Middle frontal gyrus (tissue), 1 donor: Measurements from ENCODE around the gene CHST8.
"Not testable (repeated sequence)": the region's sequence is repeated elsewhere in the genome, so short reads cannot be mapped to it uniquely, and the experiment has no call there.

Experiments used
- DNase-seq: peaks from one replicate; pipeline ENCODE4 v3.0.0-alpha.2; 2015; ENCODE audit warnings: low spot score; ENCODE audit errors: extremely low spot score

CHST8 gene

GRCh38 chr19:33621811-33622504 is at the start of gene CHST8:
Gene CHST8, plus strand, starts transcription at chr19:33621953. Its CDS starts 67,309 bp downstream, at chr19:33689262.
- no peak for DNase-seq

- no peak for DNase-seq
These were observed 48.8 kb upstream of the CHST8 start for GRCh38 chr19:33572929-33573328.

- DNase-seq = no peak
These were observed 46.9 kb upstream of the CHST8 start for GRCh38 chr19:33574824-33575223.

- DNase-seq = no peak
These were observed 43.1 kb upstream of the CHST8 start for GRCh38 chr19:33578697-33579096.

GRCh38 chr19:33580026-33580644 is 41.6 kb upstream of the CHST8 start:
- DNase-seq = no peak

DNA sequence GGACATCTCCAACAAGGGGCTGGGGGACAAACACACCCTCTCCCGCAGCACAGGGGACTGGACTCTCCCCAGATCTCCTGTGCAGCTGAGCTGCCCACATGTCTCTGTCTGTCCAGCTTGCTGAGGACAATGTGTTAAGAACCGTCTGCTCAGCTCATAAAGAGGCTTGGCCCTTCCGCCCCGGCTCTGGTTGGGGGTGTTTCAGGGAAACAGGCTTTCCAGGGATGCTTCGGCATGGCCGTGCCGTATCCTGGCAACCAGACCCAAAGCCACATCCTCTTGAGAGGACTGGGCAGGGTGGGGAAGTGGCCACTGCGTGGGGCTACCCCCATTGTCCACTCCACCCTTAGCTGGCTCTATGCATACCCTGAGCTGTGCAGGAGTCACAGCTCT is 41.1 kb upstream of the CHST8 start:
- no peak for DNase-seq

GRCh38 chr19:33582914-33583313 is 38.8 kb upstream of the CHST8 start:
- DNase-seq = no peak

DNA sequence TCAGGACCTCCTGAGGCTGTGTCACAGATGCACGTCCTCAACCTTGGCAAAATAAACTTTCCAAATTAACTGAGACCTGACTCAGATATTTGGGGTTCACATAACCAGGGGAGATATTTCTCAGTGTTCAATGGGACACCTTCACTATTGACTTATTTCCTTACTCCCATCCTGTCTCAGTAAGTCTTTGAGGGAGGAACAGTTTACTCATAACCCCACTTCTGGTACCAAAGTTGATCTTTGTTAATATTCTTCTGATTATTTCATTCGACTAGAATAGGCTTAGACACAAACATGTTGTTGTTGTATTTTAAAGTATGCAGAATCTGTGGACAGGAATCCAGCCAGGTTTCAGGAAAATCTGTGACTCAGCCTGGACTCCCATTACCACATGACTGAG is 34.6 kb upstream of the CHST8 start:
- DNase-seq = no peak

DNA sequence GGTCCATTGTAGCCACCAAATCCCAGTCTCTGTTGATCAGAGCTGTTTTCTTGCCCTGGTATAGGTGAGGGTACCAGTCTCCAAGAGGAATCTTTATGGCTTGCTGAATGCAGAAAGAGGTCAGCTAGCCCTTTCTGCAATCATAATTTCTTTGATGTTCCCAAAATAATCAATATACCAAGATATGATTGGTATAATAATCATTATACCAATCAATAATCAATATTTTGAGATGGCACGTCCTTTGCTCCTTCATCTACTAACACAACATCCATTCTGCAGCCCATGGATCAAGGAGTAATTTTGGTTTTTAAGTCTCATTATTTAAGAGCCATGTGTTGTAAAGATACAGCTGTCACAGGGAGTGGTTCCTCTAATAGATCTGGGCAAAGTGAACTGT is 31.5 kb upstream of the CHST8 start:
- DNase-seq = no peak

DNA sequence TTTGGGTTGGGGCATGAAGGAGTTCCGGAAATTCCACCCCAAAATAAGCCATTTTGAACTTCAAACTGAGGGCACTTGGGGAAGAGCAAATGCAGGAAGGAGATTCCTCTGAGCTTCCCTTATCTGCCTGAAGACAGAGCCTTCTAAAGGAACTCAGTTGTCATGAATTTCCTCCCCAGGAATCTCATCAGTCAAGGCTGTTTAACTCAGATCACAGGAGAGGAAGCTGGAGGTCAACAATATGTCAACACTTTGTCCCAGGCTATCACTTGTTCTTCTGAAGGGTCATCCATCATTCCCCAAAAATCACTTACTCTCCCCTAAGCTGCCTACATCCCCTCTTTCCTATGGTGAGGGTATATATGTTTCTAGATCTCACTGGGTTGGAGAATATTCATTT is 26.0 kb upstream of the CHST8 start:
- DNase-seq = no peak

- DNase-seq = no peak
These were observed 20.2 kb upstream of the CHST8 start for GRCh38 chr19:33601583-33601982.

DNA sequence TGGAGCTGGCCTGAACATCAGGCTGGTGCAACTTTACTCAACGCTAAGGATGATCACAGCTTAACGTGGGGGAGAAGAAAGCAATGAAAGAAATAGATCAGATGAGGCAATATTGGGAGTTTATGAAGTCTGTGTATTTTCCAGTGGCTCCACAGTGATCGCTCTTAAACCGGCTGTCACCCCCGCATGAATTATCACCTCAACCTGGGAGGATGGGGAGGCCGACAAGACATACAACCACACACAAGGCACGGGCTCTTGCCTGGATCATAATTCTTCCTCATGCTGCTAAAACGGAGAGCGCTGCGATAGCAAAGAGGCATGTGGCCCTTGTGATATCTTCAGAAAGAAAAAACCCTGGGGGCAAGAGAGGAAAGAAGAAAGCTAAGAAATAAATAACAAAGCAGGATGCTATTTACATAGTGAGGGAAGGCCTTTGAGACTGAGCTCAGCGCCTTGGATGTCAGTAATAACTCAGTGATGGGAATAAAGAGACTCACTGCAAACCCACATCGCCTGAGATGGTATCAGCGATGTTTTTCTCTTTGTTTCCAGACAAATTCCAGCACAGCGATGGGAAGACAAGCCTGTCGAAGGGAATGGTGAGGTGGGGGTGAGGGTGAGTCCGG is 19.1 kb upstream of the CHST8 start:
- DNase-seq = no peak

GRCh38 chr19:33603377-33603776 is 18.4 kb upstream of the CHST8 start:
- DNase-seq = no peak

DNA sequence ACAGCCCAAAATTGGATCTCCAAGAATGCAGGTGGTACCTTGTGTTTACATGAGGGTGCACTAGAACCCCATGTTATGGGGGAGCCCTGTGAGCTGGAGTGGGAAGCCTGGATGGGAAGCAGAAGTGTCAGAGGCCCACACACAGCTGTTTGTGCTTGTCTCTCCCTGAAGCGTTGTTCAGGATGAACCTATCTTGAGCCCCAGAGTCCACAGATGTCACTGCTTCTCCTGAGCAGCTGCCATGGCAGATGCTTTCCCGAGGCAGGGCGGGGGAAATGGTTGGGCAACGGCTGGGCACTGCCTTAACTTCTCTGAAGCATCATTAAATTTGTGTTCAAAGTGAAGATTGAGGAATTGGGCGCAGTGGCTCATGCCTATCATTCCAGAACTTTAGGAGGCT is 17.1 kb upstream of the CHST8 start:
- no peak for DNase-seq

GRCh38 chr19:33605803-33606295 is 15.9 kb upstream of the CHST8 start:
- DNase-seq = not testable (repeated sequence)

DNA sequence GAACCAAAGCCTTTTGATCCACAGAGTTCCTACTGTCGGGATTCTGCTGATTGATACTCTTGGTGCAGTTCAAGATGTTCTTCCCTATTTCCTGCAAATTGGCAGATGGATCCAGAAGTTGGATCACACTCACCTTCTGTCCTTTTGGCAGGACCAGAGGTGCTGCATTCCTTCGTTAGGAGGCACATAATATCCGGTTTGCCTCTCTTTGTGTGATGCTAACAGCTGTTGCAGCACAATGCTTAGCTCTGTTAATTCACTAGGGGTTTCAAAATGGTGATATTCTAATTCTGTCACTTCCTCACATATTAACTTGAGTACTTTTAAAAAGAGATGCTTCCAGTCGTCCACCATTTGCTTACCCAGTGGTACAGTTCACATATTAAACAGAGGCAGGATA is 15.2 kb upstream of the CHST8 start:
- no peak for DNase-seq

DNA sequence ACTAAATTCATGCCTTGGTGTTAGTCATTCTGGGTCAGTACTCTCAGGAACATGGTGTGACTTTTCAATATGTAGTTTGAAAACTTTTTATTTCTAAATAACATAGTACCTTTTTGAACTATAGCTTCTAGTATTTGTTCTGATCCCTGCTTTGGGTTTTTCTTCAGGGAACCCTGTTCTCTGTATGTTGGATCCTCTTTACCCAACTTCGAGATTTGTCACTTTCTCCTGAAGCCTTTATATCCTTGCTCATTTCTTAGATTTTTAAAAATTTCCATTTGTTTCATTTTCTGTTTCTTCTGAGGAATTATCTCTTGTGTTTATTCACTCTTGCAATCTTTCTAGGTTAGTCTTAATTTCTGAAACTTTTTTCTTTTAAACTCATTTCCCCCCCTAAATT is 12.4 kb upstream of the CHST8 start:
- no peak for DNase-seq

- DNase-seq = no peak
These were observed 11.2 kb upstream of the CHST8 start for GRCh38 chr19:33610588-33610987.

- DNase-seq = no peak
These were observed 8.7 kb upstream of the CHST8 start for GRCh38 chr19:33612928-33613619.

- DNase-seq = no peak
These were observed 8.1 kb upstream of the CHST8 start for GRCh38 chr19:33613620-33614000.

GRCh38 chr19:33616346-33616745 is 5.4 kb upstream of the CHST8 start:
- DNase-seq = no peak

DNA sequence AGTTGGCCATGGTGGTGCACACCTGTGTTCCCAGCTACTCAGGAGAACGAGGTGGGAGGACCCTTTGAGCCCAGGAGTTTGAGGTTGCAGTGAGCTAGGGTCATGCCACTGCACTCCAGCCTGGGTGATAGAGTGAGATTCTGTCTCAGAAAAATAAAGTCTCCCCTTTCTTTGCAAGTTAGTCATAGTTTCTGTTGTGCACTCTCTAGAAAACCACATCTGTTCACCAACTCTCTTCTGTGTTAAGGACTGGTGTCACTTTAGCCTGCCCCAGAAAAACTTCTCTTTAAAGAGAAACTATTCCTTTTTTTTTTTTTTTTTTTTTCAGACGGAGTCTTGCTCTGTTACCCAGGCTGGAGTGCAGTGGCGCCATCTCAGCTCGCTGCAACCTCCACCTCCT is 4.9 kb upstream of the CHST8 start:
- no peak for DNase-seq
